HEK293T (cell line): ENCODE measurements around the gene PDE6A.

ENCODE experiments used
- CTCF ChIA-PET: fragments of 350-600 bp; formaldehyde crosslinking; extraction: SDS; loops from one replicate; lab custom pipeline; 2021; ENCODE audit warnings: antibody characterized with exemption, inconsistent platforms; lab: Yijun Ruan, JAX
- POLR2A ChIA-PET: fragments of 350-600 bp; formaldehyde crosslinking; extraction: SDS; loops from one replicate; lab custom pipeline; 2020; ENCODE audit warnings: antibody characterized with exemption, inconsistent platforms; lab: Yijun Ruan, JAX
- DNase-seq: peaks from one replicate; pipeline ENCODE4 v3.0.0; 2012; ENCODE audit warnings: mixed read lengths; ENCODE audit errors: extremely low spot score
- ARNT ChIP-seq: fragments of 450-650 bp; IDR thresholded peaks from 2 replicates; pipeline ENCODE4 v1.6.1; 2017; ENCODE audit warnings: mild to moderate bottlenecking
- BHLHE40 ChIP-seq: fragments of 450-650 bp; IDR thresholded peaks from 2 replicates; pipeline ENCODE4 v1.6.1; 2016; ENCODE audit warnings: mild to moderate bottlenecking, moderate library complexity, borderline replicate concordance
- CTBP1 ChIP-seq: fragments of 450-650 bp; IDR thresholded peaks from 2 replicates; pipeline ENCODE4 v1.6.1; 2016; ENCODE audit warnings: borderline replicate concordance
- ELF4 ChIP-seq: fragments of 450-650 bp; IDR thresholded peaks from 2 replicates; pipeline ENCODE4 v1.6.1; 2017; ENCODE audit warnings: antibody characterized with exemption
- FOXA1 ChIP-seq: fragments of 450-650 bp; IDR thresholded peaks from 2 replicates; pipeline ENCODE4 v1.6.1; 2016; ENCODE audit warnings: mild to moderate bottlenecking
- FOXK2 ChIP-seq: fragments of 450-650 bp; IDR thresholded peaks from 2 replicates; pipeline ENCODE4 v1.6.1; 2016; ENCODE audit warnings: mild to moderate bottlenecking
- FOXM1 ChIP-seq: fragments of 450-650 bp; IDR thresholded peaks from 2 replicates; pipeline ENCODE4 v1.6.1; 2017; ENCODE audit warnings: mild to moderate bottlenecking, borderline replicate concordance
- HDGF ChIP-seq: fragments of 450-650 bp; IDR thresholded peaks from 2 replicates; pipeline ENCODE4 v1.6.1; 2017; ENCODE audit warnings: antibody characterized with exemption, borderline replicate concordance
- L3MBTL2 ChIP-seq: fragments of 450-650 bp; conservative IDR thresholded peaks from 2 replicates; pipeline ENCODE4 v1.6.1; 2016; ENCODE audit warnings: mild to moderate bottlenecking
- LEF1 ChIP-seq: fragments of 450-650 bp; IDR thresholded peaks from 2 replicates; pipeline ENCODE4 v1.6.1; 2017; ENCODE audit warnings: mild to moderate bottlenecking, borderline replicate concordance
- NFRKB ChIP-seq: fragments of 450-650 bp; IDR thresholded peaks from 2 replicates; pipeline ENCODE4 v1.6.1; 2016; ENCODE audit warnings: mild to moderate bottlenecking, moderate library complexity
- PKNOX1 ChIP-seq: fragments of 450-650 bp; IDR thresholded peaks from 2 replicates; pipeline ENCODE4 v1.6.1; 2016
- SP1 ChIP-seq: fragments of 450-650 bp; IDR thresholded peaks from 2 replicates; pipeline ENCODE4 v1.6.1; 2017
- SUZ12 ChIP-seq: fragments of 450-650 bp; IDR thresholded peaks from 2 replicates; pipeline ENCODE4 v1.6.1; 2016; ENCODE audit warnings: mild to moderate bottlenecking
- TARDBP ChIP-seq: fragments of 450-650 bp; IDR thresholded peaks from 2 replicates; pipeline ENCODE4 v1.6.1; 2016
- ZNF384 ChIP-seq: fragments of 450-650 bp; IDR thresholded peaks from 2 replicates; pipeline ENCODE4 v1.6.1; 2016

Gene PDE6A

DNA sequence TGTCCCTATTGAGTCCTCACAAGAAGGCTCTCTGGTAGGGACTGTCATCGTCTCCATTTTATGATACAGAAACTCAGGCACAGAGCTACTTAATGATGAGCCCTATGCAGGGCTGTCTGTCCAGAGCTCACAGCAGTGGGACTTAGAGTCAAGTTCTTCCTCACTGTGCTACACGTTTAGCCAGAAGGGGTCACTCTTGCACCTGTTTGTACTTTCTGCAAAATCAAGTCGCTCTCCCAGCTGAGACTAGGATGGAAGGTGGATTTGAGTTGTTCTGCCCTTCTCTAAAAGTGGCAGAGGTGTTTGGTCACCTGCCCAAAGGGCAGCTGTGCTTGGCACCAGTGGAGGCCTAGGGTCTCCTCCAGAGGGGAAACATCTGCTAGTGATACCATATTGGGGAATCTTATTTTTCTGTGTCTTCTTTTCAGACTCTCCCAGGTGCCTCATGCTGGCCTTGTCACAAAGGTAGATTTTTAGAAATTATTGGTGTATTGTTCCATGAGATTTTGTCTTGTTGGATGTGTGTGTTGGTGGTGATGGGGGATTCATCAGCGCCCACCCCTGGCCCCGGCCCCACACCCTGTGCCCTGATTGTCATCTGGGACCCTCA lies 110.2 kb downstream of the PDE6A start:
- no peak for TF ChIP-seq L3MBTL2
- no peak for TF ChIP-seq BHLHE40
- TF ChIP-seq TARDBP = no peak
- no peak for TF ChIP-seq CTBP1
- no peak for TF ChIP-seq SP1
- no peak for TF ChIP-seq FOXK2
- no peak for TF ChIP-seq PKNOX1
- no peak for TF ChIP-seq NFRKB
- no peak for TF ChIP-seq LEF1
- no peak for TF ChIP-seq HDGF
- TF ChIP-seq FOXA1 = no peak
- TF ChIP-seq ELF4 = no peak
- no peak for TF ChIP-seq FOXM1
- no peak for TF ChIP-seq ARNT
- TF ChIP-seq ZNF384 = no peak
- no peak for TF ChIP-seq SUZ12
- CTCF ChIA-PET = interaction anchor here (0.6 to 3.2 kb wide), 32 partner anchors 10 to 272 kb away, joined by 3 to 39 read pairs (median 4); partner anchors contain the start of gene SLC26A2
- POLR2A ChIA-PET = interaction anchor here (0.8 to 2.6 kb wide), 4 partner anchors 126 to 166 kb away, joined by 3 to 16 read pairs (median 5); partner anchors contain the start of genes HMGXB3, SLC26A2 and TIGD6
- peak; percentile 73 for DNase-seq

- DNase-seq = no peak
- POLR2A ChIA-PET = interaction anchor here (1.7 to 2.6 kb wide), 2 partner anchors 127 to 167 kb away, joined by 6 to 16 read pairs; partner anchors contain the start of genes HMGXB3, SLC26A2 and TIGD6
- CTCF ChIA-PET = interaction anchor here (0.7 to 3.2 kb wide), 16 partner anchors 10 to 201 kb away, joined by 3 to 39 read pairs (median 4); partner anchors contain the start of gene SLC26A2
Measured at GRCh38 chr5:149833116-149833827, 111.3 kb downstream of the PDE6A start.

GRCh38 chr5:149832636-149833035 lies 112.0 kb downstream of the PDE6A start:
- no peak for TF ChIP-seq FOXA1
- no peak for TF ChIP-seq PKNOX1
- TF ChIP-seq ARNT = no peak
- no peak for TF ChIP-seq ZNF384
- no peak for TF ChIP-seq NFRKB
- no peak for TF ChIP-seq FOXM1
- TF ChIP-seq ELF4 = no peak
- ChIA-PET POLR2A (interaction anchor here (2.6 kb wide), 1 partner anchor 127 kb away, joined by 16 read pairs; the partner anchor contains the start of gene SLC26A2), CTCF (interaction anchor here (1.9 to 2.0 kb wide), 2 partner anchors 20 to 159 kb away, joined by 5 to 39 read pairs; no protein-coding TSS in a partner anchor)
- DNase-seq = no peak

More at GRCh38 chr5:149833116-149833827, 111.3 kb downstream of the PDE6A start:
- TF ChIP-seq BHLHE40 (no peak), SP1 (no peak), ARNT (no peak), HDGF (no peak), FOXK2 (no peak), ZNF384 (no peak), ELF4 (no peak), TARDBP (no peak), FOXM1 (no peak), LEF1 (no peak), PKNOX1 (no peak), FOXA1 (no peak), SUZ12 (no peak), NFRKB (no peak), CTBP1 (no peak), L3MBTL2 (no peak)

DNA sequence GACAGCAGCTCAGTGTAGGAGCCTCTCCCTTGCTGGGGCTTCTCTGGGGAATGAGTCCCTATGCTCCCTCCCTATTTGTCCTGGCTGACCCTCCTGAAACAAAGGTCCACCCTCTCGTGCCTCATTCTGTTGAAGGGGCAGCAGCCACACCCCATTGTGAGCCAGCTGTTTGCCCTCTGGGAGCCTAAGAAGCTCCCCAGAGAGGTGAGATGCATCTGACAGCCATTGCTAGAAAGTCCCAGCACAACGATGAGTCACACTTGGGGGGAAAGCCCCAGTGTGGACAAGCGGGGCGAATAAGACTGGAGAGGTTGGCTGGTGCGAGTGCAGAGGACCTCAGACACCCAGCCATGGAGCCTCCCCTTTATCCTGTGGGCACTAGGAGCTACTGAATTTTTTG lies 113.1 kb downstream of the PDE6A start:
- CTCF ChIA-PET = interaction anchor here (0.5 to 1.9 kb wide), 4 partner anchors 21 to 164 kb away, joined by 3 to 12 read pairs (median 6); no protein-coding TSS in a partner anchor
- no peak for TF ChIP-seq LEF1
- TF ChIP-seq ELF4 = no peak
- no peak for TF ChIP-seq ZNF384
- no peak for TF ChIP-seq FOXM1
- no peak for TF ChIP-seq PKNOX1
- no peak for TF ChIP-seq TARDBP
- no peak for TF ChIP-seq HDGF
- TF ChIP-seq SUZ12 = no peak
- no peak for TF ChIP-seq ARNT
- no peak for TF ChIP-seq FOXA1
- TF ChIP-seq FOXK2 = no peak
- no peak for TF ChIP-seq SP1
- no peak for TF ChIP-seq L3MBTL2
- TF ChIP-seq NFRKB = no peak
- POLR2A ChIA-PET = interaction anchor here (1.0 kb wide), 1 partner anchor 129 kb away, joined by 4 read pairs; the partner anchor contains the start of gene SLC26A2
- DNase-seq = no peak

GRCh38 chr5:149830579-149830978 lies 114.0 kb downstream of the PDE6A start:
- ChIA-PET POLR2A (interaction anchor here (1.0 kb wide), 1 partner anchor 130 kb away, joined by 4 read pairs; the partner anchor contains the start of gene SLC26A2), CTCF (interaction anchor here (1.5 to 4.2 kb wide), 3 partner anchors 160 to 190 kb away, joined by 5 to 24 read pairs (median 6); no protein-coding TSS in a partner anchor)
- no peak for DNase-seq
- TF ChIP-seq TARDBP = no peak
- no peak for TF ChIP-seq LEF1
- TF ChIP-seq ELF4 = no peak
- no peak for TF ChIP-seq FOXK2
- no peak for TF ChIP-seq BHLHE40
- no peak for TF ChIP-seq HDGF
- TF ChIP-seq SUZ12 = no peak
- no peak for TF ChIP-seq FOXM1
- no peak for TF ChIP-seq L3MBTL2
- TF ChIP-seq SP1 = no peak
- TF ChIP-seq NFRKB = no peak
- no peak for TF ChIP-seq ZNF384
- TF ChIP-seq CTBP1 = no peak
- no peak for TF ChIP-seq ARNT
- TF ChIP-seq PKNOX1 = no peak
- TF ChIP-seq FOXA1 = no peak
